Mucosa of descending colon (tissue), 3 donors: ENCODE measurements around the gene ZNF8. TPM values are rescaled to one million over a fixed set of nuclear protein-coding genes. Genes with fewer than 3 reads are reported as not detected.

Experiments
- ATAC-seq: fragments of 200-7000 bp; cut with Tn5 transposase; one replicate; pipeline ENCODE4 v1.9.1; 2020; ENCODE audit warnings: mild to moderate bottlenecking, moderate library complexity
- DNase-seq, 3 donors: peaks; one replicate each; pipeline ENCODE4 v3.0.0-alpha.2; 2020
- H3K36me3 ChIP-seq: fragments of 200-600 bp; one replicate; pipeline ENCODE4 v1.8.0; 2021; ENCODE audit warnings: low read depth, mild to moderate bottlenecking
- H3K4me1 ChIP-seq: fragments of 200-600 bp; one replicate; pipeline ENCODE4 v1.8.0; 2021; ENCODE audit warnings: low read depth, mild to moderate bottlenecking
- H3K4me3 ChIP-seq: fragments of 200-600 bp; one replicate; pipeline ENCODE4 v1.8.0; 2021; ENCODE audit warnings: mild to moderate bottlenecking
- H3K9me3 ChIP-seq: fragments of 200-600 bp; one replicate; pipeline ENCODE4 v1.8.0; 2021; ENCODE audit warnings: mild to moderate bottlenecking
- CTCF ChIP-seq: fragments of 200-600 bp; IDR thresholded peaks from one replicate; pipeline ENCODE4 v1.8.0; 2022; ENCODE audit warnings: antibody characterized with exemption, mild to moderate bottlenecking
- intact Hi-C, 2 donors: fragments of 100-400 bp; cut with DNase I in 1 of 2; cut with micrococcal nuclease in 1 of 2; formaldehyde crosslinking; loops; one replicate each; pipeline versions ENCODE4 v1.11.0 to v1.11.1; 2022; cut with DNase I, micrococcal nuclease
- total RNA-seq, 3 donors: library from RNA; stranded (reverse); fragmentation: NEBNext Ultra II Directional in 2 of 3; extraction: Animal tissue kit (Norgen Biotek cat#: 25700) in 2 of 3; gene quantifications; one replicate each; pipeline versions ENCODE4 v1.2.1 to v1.2.4, GENCODE V29; 2021 to 2023
- donor health status: DM: no; HTN: no; CAD: no; lungs with moderate emphysema.
- donor health status: DM: no; HTN: no; CAD: no.
- donor health status: DM: no; HTN: yes; CAD: no.

Gene ZNF8
- total RNA-seq, 3 donors from 2014 or later = 3.6 to 7.9 (median 3.8) TPM

DNA sequence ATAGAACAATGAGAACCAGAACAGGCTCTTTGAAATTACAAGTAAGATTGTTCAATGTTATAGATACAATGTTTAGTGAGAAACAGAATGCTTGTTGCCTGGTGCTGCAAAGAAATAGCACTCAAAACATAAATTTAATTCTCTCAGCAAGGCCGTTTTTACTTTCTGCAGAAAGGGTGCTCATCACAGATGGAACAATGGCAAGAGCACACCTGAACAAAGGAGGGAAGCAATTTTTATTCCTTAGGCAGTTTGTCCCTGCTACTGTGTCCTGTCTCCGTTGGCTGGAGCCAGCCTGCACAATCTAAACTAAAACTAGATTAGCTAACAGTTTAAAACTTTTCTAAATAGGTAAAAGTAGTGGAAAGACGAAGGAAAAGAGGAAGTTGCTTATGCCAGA, 10.4 kb upstream of the ZNF8 start:
- Histone ChIP-seq H3K36me3 (no peaks in the 10 kb centered on the region), H3K9me3 (peaks cover 100% of the 10 kb centered on the region), H3K4me1 (no peaks in the 10 kb centered on the region), H3K4me3 (no peak overlapping the region)
- ATAC-seq (no peak), DNase-seq (no peak)
- no peak for TF ChIP-seq CTCF
- intact Hi-C loops = no loop called here

- Histone ChIP-seq H3K4me1 (no peaks in the 10 kb centered on the region), H3K36me3 (no peaks in the 10 kb centered on the region), H3K9me3 (peaks cover 74% of the 10 kb centered on the region), H3K4me3 (no peak overlapping the region)
- intact Hi-C loops = no loop called here
- DNase-seq (peak in 1 of 3 donors; percentile 24), ATAC-seq (no peak)
- no peak for TF ChIP-seq CTCF
Observed at GRCh38 chr19:58274771-58275201, 4.0 kb upstream of the ZNF8 start.

DNA sequence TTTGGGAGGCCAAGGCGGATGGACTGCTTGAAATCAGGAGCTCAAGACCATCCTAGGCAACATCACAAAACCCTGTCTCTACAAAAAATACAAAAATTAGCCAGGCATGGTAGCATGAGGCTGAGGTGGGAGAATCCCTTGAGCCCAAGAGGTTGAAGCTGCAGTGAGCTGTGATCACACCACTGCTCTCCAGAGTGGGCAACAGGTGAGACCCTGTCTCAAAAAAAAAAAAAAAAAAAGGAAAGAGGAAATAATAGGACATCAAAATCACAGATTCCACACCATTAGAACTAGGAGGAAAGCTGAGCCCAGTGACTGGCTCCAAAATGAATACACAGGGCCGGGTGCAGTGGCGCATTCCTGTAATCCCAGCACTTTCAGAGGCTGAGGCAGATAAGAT, 3.2 kb upstream of the ZNF8 start:
- DNase-seq (no peak), ATAC-seq (no peak)
- Histone ChIP-seq H3K4me1 (no peaks in the 10 kb centered on the region), H3K9me3 (peaks cover 66% of the 10 kb centered on the region), H3K36me3 (no peaks in the 10 kb centered on the region), H3K4me3 (no peak overlapping the region)
- intact Hi-C loops = no loop called here
- TF ChIP-seq CTCF = no peak

DNA sequence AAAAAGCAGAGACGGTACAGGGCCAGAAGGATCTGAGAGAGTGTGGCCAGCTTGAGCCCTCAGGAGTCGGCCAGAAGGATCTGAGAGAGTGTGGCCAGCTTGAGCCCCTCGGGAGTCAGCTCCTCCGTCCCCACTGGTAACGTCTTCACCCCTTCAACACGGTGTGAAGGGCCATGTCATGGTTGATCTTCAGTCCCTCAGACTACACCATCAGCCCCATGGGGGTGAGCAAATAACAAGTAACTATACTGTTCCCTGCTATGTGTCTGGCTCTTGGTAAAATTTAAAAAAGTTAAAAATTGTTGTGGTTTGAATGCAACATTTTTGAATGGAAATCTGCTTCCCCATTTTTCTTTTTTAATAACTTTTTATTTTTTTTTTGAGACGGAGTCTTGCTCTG, 1.6 kb upstream of the ZNF8 start:
- Histone ChIP-seq H3K4me1 (no peaks in the 10 kb centered on the region), H3K9me3 (peaks cover 50% of the 10 kb centered on the region), H3K4me3 (no peak overlapping the region), H3K36me3 (no peaks in the 10 kb centered on the region)
- DNase-seq (no peak), ATAC-seq (no peak)
- intact Hi-C loops = no loop called here
- no peak for TF ChIP-seq CTCF

GRCh38 chr19:58277748-58278540, 811 bp upstream of the ZNF8 start:
- DNase-seq = peak in 1 of 3 donors; percentile 9
- intact Hi-C loops = no loop called here
- no peaks in the 10 kb centered on the region for H3K4me1 ChIP-seq
- peak overlapping the region; percentile 80 for H3K4me3 ChIP-seq
- no peak for TF ChIP-seq CTCF
- peaks cover 42% of the 10 kb centered on the region for H3K9me3 ChIP-seq
- H3K36me3 ChIP-seq = no peaks in the 10 kb centered on the region
- peak; percentile 0 for ATAC-seq
